Keratinocyte (primary cell): ENCODE results near the gene DLG5. TPM values are rescaled to one million over a fixed set of nuclear protein-coding genes. Genes with fewer than 3 reads are reported as not detected.

Source experiments
- DNase-seq: peaks from one replicate; pipeline ENCODE4 v3.0.0-alpha.2; 2011; ENCODE audit warnings: low read depth, missing footprints, low spot score
- FAIRE-seq: peaks from 2 replicates; lab custom pipeline; 2011; peaks lifted over from hg19 to GRCh38; lab: Jason Lieb, UNC
- H2AFZ ChIP-seq: 2 replicates; pipeline ENCODE4 v1.6.0; 2012; ENCODE audit warnings: low read length, control low read depth, inconsistent platforms; ENCODE audit not compliant: control insufficient read depth
- H3K27ac ChIP-seq: 2 replicates; pipeline ENCODE4 v1.5.1; 2011; ENCODE audit warnings: low read length; ENCODE audit not compliant: control insufficient read depth, insufficient read depth
- H3K27me3 ChIP-seq: 3 replicates; pipeline ENCODE4 v1.6.0; 2011; ENCODE audit warnings: low read length; ENCODE audit not compliant: control insufficient read depth, insufficient read depth; ENCODE audit errors: extremely low read depth
- H3K36me3 ChIP-seq, 2 experiments: 2 replicates in 1 of 2; 3 replicates in 1 of 2; pipeline ENCODE4 v1.5.1; 2011; ENCODE audit warnings: low read length in 2 of 2, mild to moderate bottlenecking in 1 of 2; ENCODE audit not compliant: control insufficient read depth in 2 of 2, insufficient read depth in 2 of 2; ENCODE audit errors: extremely low read depth in 1 of 2
- H3K4me1 ChIP-seq: 3 replicates; pipeline ENCODE4 v1.5.1; 2011; ENCODE audit warnings: low read length; ENCODE audit not compliant: control insufficient read depth, insufficient read depth; ENCODE audit errors: extremely low read depth
- H3K4me2 ChIP-seq: 3 replicates; pipeline ENCODE4 v1.6.0; 2011; ENCODE audit warnings: low read depth, low read length; ENCODE audit not compliant: control insufficient read depth, insufficient read depth; ENCODE audit errors: extremely low read depth
- H3K4me3 ChIP-seq, 3 experiments: fragments of 200-600 bp in 1 of 3; sonication (generic) in 1 of 3; 2 replicates in 2 of 3; 3 replicates in 1 of 3; pipeline ENCODE4 v1.5.1; 2011 to 2016; ENCODE audit warnings: low read length in 3 of 3, mild to moderate bottlenecking in 3 of 3, control low read depth in 2 of 3, inconsistent platforms in 1 of 3, low read depth in 1 of 3, mixed read lengths in 1 of 3, mixed run types in 1 of 3, moderate library complexity in 1 of 3; ENCODE audit not compliant: control insufficient read depth in 2 of 3, insufficient read depth in 2 of 3; ENCODE audit errors: extremely low read depth in 1 of 3
- H3K79me2 ChIP-seq: 2 replicates; pipeline ENCODE4 v1.6.0; 2012; ENCODE audit warnings: low read length; ENCODE audit not compliant: control insufficient read depth, insufficient read depth
- H3K9ac ChIP-seq: 3 replicates; pipeline ENCODE4 v1.6.0; 2011; ENCODE audit warnings: low read length; ENCODE audit not compliant: control insufficient read depth, insufficient read depth; ENCODE audit errors: extremely low read depth
- H3K9me1 ChIP-seq: 3 replicates; pipeline ENCODE4 v1.6.0; 2011; ENCODE audit warnings: low read length; ENCODE audit not compliant: control insufficient read depth, insufficient read depth; ENCODE audit errors: extremely low read depth
- H3K9me3 ChIP-seq: 2 replicates; pipeline ENCODE4 v1.5.1; 2012; ENCODE audit warnings: low read depth, low read length; ENCODE audit not compliant: control insufficient read depth
- H4K20me1 ChIP-seq: 3 replicates; pipeline ENCODE4 v1.6.0; 2011; ENCODE audit warnings: low read length; ENCODE audit not compliant: control insufficient read depth, insufficient read depth; ENCODE audit errors: extremely low read depth
- EZH2 ChIP-seq: IDR thresholded peaks from one replicate; pipeline ENCODE4 v1.6.1; 2012; ENCODE audit warnings: inconsistent platforms, mild to moderate bottlenecking, low read length, moderate library complexity
- dilution Hi-C: fragments of 300-500 bp; cut with MboI; formaldehyde crosslinking; loops from one replicate; pipeline ENCODE4 v1.7.0; 2020; ENCODE audit warnings: low sequenced_read_pairs; ENCODE audit not compliant: extremely low pct_ligation_motif_present
- polyA minus RNA-seq, 3 experiments: library from RNA; depleted of rRNA, polyadenylated mRNA; stranded (reverse); fragments of >200 nt; gene quantifications; 1 replicate in 1 of 3; 2 replicates in 1 of 3; 3 replicates in 1 of 3; pipeline ENCODE4 v1.2.3, GENCODE V29; 2011
- polyA plus RNA-seq, 5 experiments: library from polyadenylated mRNA; depleted of rRNA in 3 of 5; stranded (reverse) in 3 of 5; stranded (forward) in 1 of 5; unstranded in 1 of 5; fragments of >200 nt; gene quantifications; 1 replicate in 1 of 5; 2 replicates in 3 of 5; 3 replicates in 1 of 5; pipeline versions ENCODE4 v1.2.1 to v1.2.3, GENCODE V29; 2011 to 2012; ENCODE audit warnings: missing spikeins in 2 of 5, low read depth in 1 of 5, low replicate concordance in 1 of 5
- TF ChIP-seq, protein P1 (sequence below), 3 experiments: IDR thresholded peaks in 1 of 3; conservative IDR thresholded peaks in 1 of 3; optimal IDR thresholded peaks in 1 of 3; 2 replicates in 2 of 3; 3 replicates in 1 of 3; pipeline versions ENCODE3 to v1.5.1; 2011; ENCODE audit warnings: low read length in 3 of 3, mild to moderate bottlenecking in 3 of 3, moderate library complexity in 2 of 3, control low read depth in 1 of 3, inconsistent platforms in 1 of 3; ENCODE audit not compliant: insufficient read depth in 2 of 3; ENCODE audit errors: extremely low read depth in 1 of 3

The DLG5 gene, protein sequence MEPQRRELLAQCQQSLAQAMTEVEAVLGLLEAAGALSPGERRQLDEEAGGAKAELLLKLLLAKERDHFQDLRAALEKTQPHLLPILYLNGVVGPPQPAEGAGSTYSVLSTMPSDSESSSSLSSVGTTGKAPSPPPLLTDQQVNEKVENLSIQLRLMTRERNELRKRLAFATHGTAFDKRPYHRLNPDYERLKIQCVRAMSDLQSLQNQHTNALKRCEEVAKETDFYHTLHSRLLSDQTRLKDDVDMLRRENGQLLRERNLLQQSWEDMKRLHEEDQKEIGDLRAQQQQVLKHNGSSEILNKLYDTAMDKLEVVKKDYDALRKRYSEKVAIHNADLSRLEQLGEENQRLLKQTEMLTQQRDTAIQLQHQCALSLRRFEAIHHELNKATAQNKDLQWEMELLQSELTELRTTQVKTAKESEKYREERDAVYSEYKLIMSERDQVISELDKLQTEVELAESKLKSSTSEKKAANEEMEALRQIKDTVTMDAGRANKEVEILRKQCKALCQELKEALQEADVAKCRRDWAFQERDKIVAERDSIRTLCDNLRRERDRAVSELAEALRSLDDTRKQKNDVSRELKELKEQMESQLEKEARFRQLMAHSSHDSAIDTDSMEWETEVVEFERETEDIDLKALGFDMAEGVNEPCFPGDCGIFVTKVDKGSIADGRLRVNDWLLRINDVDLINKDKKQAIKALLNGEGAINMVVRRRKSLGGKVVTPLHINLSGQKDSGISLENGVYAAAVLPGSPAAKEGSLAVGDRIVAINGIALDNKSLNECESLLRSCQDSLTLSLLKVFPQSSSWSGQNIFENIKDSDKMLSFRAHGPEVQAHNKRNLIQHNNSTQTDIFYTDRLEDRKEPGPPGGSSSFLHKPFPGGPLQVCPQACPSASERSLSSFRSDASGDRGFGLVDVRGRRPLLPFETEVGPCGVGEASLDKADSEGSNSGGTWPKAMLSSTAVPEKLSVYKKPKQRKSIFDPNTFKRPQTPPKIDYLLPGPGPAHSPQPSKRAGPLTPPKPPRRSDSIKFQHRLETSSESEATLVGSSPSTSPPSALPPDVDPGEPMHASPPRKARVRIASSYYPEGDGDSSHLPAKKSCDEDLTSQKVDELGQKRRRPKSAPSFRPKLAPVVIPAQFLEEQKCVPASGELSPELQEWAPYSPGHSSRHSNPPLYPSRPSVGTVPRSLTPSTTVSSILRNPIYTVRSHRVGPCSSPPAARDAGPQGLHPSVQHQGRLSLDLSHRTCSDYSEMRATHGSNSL (N-terminal part only)
- polyA plus RNA-seq (9.5 to 35.9 TPM (median 17.2 TPM) in 3 replicates), polyA minus RNA-seq (23.1 to 123 TPM (median 41.6 TPM) in 3 replicates)
- polyA plus RNA-seq (2011; ENCODE audit: low read depth), result 33.6 TPM
- 15.5 and 21.6 TPM in 2 replicates for polyA plus RNA-seq (2011; cell fraction: cytosol; rRNA removed)
- 59.9 and 60.9 TPM in 2 replicates for polyA plus RNA-seq (2011; cell fraction: nucleus; rRNA removed)
- 23.2 and 49.6 TPM in 2 replicates for polyA plus RNA-seq (2012; ENCODE audit: low replicate concordance)
- 34.3 TPM for polyA minus RNA-seq (2011; cell fraction: cytosol; rRNA and poly(A)+ RNA removed)
- 61.4 and 75.7 TPM in 2 replicates for polyA minus RNA-seq (2011; cell fraction: nucleus; rRNA and poly(A)+ RNA removed)

DNA sequence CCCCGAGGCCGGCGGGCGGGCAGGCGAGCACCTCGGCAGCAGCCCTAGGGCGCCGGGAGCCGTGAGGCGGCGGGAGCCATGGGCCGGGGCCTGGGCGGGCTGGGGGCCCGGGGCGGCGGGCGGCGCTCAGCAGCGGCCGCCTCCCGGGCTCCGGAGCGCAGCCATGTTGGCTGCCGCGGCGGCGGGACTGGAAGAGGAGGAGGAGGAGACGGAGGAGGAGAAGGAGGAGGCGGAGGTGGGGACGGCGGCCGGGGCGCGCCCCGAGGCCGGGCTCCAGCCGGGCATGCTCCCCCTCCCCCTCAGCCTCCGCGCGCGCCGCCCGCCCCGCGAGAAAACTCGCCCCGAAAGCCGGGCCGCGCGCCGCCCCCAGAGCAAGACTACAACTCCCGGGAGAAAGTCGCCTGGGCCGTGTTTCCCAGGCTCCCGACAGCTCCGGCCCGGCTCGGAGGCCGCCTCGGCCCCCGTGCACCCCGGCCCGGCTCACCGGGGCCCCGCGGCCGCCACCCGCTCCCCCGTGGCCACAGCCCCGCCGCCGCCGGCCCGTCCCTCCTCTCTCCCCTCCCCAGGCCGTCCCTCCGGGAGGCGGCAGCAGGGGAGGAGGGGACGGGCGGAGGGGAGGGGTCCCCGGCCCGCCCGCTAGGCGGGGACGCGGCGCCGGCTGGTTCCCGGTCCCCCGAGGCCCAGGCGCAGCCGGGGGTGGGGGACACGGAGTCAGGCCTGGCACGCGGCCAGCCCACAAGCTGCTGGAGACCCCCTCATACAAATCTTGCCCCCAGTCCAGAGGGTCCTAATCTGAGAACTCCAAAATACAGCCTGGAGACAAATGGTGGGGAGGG is at the start of gene DLG5:
DLG5 (minus strand) TSS at position 190 of the 836 bp plus-strand sequence. CDS start 235 bp downstream, outside the sequence.
- Histone ChIP-seq H3K36me3 (peaks cover 0 to 6% of the 10 kb centered on the region in 2 experiments), H3K4me3 (peak within 1 kb of the TSS; percentile 58 to 88 (median 87)), H3K9me3 (no peaks in the 10 kb centered on the region), H3K4me2 (peak within 1 kb of the TSS; percentile 92), H3K9ac (peak within 1 kb of the TSS; percentile 81), H3K27me3 (no peaks in the 10 kb centered on the region), H3K79me2 (peaks cover 45% of the 10 kb centered on the region), H3K27ac (peak within 1 kb of the TSS; percentile 76), H4K20me1 (peaks cover 8% of the 10 kb centered on the region), H3K4me1 (peaks cover 38% of the 10 kb centered on the region), H3K9me1 (peaks cover 3% of the 10 kb centered on the region), H2AFZ (peak within 1 kb of the TSS; percentile 58)
- TF ChIP-seq, protein P1, sequence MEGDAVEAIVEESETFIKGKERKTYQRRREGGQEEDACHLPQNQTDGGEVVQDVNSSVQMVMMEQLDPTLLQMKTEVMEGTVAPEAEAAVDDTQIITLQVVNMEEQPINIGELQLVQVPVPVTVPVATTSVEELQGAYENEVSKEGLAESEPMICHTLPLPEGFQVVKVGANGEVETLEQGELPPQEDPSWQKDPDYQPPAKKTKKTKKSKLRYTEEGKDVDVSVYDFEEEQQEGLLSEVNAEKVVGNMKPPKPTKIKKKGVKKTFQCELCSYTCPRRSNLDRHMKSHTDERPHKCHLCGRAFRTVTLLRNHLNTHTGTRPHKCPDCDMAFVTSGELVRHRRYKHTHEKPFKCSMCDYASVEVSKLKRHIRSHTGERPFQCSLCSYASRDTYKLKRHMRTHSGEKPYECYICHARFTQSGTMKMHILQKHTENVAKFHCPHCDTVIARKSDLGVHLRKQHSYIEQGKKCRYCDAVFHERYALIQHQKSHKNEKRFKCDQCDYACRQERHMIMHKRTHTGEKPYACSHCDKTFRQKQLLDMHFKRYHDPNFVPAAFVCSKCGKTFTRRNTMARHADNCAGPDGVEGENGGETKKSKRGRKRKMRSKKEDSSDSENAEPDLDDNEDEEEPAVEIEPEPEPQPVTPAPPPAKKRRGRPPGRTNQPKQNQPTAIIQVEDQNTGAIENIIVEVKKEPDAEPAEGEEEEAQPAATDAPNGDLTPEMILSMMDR (optimal IDR thresholded peaks at IDR 0.05 in 1 of 3, IDR thresholded peaks at IDR 0.05 in 1 of 3, conservative IDR thresholded peaks at IDR 0.05 in 1 of 3; ENCODE audit: extremely low read depth in 1 of 3, insufficient read depth in 2 of 3, low read length in 3 of 3), result no peak
- no peak for TF ChIP-seq EZH2
- DNase-seq (no peak), FAIRE-seq (no peak)
- dilution Hi-C loops, result no loop called here
